ENCODE data around the gene CRACR2A.

- no peak for TF ChIP-seq CTCF (IDR thresholded peaks at IDR 0.05)
- TF ChIP-seq POLR2A (IDR thresholded peaks at IDR 0.05), result no peak
These were observed 24.9 kb downstream of the CRACR2A start for GRCh38 chr12:3727877-3728632.

All from right lobe of liver (tissue), 4 donors.